GM12873 (cell line): Measurements from ENCODE around the gene PTPRM.

Experiments
- TF ChIP-seq, protein P1 (sequence below): IDR thresholded peaks from 2 replicates; pipeline ENCODE4 v1.5.1; 2012; ENCODE audit warnings: low read depth, mild to moderate bottlenecking, moderate library complexity, low read length, control low read depth; ENCODE audit not compliant: insufficient read depth; ENCODE audit errors: missing control alignments

The PTPRM gene

GRCh38 chr18:8337211-8337610, 770.1 kb downstream of the PTPRM start:
- TF ChIP-seq, protein P1, sequence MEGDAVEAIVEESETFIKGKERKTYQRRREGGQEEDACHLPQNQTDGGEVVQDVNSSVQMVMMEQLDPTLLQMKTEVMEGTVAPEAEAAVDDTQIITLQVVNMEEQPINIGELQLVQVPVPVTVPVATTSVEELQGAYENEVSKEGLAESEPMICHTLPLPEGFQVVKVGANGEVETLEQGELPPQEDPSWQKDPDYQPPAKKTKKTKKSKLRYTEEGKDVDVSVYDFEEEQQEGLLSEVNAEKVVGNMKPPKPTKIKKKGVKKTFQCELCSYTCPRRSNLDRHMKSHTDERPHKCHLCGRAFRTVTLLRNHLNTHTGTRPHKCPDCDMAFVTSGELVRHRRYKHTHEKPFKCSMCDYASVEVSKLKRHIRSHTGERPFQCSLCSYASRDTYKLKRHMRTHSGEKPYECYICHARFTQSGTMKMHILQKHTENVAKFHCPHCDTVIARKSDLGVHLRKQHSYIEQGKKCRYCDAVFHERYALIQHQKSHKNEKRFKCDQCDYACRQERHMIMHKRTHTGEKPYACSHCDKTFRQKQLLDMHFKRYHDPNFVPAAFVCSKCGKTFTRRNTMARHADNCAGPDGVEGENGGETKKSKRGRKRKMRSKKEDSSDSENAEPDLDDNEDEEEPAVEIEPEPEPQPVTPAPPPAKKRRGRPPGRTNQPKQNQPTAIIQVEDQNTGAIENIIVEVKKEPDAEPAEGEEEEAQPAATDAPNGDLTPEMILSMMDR = no peak

- TF ChIP-seq, protein P1 = no peak
These were observed 772.1 kb downstream of the PTPRM start for GRCh38 chr18:8339210-8339609.

DNA sequence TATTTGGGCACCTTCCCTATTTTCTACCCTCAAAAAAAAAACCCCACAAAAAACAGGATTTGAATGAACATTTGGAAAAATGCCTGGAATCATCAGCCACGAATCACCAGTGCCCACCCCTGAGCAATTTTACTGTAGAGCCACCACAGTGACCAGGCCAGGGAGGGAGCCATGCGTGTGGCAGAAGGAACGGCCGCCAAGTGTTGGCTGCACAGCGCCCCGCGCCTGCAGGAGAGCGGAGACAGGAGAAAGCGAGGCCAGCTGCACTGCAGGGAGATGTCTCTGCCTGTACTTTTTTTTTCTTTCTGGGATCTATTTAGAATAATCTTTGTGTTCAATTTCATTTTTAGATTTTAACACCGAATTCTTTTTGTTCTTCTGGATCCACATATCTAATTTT, 772.8 kb downstream of the PTPRM start:
- TF ChIP-seq, protein P1 = no peak

DNA sequence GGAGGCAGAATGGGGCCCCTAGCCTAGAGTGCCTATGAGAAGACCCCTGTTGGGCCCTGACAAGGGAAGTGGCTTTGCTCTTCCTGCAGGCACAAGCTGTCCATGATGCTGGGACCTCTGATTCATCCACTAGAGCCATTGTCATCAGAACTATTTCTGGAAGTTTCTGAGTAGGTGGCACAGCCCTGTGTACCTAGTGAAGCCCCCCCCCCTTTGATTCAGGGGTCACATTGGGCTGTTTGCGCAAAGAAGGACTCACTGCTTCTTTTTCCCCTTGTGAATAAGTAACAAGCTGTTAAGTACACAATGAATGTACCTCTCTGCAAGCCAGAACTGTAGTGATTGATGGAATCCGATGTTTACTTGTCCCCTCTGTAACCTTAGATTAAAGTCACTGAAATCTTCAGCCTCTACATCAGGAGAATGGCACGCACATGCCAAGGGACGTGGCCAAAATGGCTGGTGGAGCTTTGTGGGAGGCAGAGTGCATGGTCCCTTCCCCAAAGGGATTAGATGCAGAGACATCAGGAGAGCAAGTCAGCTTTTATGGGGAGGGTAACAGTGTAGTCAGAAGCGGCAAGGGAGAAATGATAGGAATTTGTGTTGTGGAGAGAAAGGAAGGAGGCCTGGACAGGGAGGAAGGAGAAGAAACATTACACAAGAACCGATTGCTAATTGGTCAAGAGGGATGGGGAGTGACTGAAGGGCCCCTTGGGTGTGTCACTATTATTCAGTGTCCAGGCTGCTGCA, 774.5 kb downstream of the PTPRM start:
- TF ChIP-seq, protein P1 = no peak

DNA sequence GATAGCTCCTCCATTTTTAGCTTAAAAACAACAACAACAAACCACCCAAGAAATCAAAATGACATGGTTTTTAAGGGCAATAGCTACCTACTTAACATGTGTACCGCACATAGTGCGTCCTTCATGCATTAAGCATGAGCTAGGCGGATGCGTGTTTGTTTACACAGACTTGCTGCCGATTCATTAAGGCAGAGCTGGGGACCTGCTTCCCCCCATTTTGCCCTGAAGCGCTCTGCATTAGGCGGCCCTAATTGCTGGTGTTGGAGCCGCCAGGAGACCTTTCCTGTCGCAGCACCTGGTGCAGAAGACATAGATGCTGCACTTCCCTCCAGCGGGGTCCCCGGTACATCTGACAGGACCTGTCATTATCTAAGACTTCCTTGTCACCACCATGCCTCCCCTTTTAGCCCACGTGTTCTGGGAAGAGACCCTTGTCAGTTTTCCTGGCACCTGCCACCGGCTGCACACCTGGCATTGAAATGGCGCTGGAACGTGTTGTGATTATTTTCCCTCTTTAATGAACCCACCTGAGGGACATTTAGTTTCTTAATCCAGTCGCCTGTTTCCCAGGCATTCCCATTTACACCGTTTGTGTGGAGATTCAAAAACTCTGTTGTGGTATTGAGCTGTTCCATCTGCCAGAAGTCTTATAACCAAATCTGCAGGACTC, 781.1 kb downstream of the PTPRM start:
- TF ChIP-seq, protein P1 = no peak

- TF ChIP-seq, protein P1 = no peak
These were observed 782.6 kb downstream of the PTPRM start for GRCh38 chr18:8349608-8350323.

GRCh38 chr18:8350628-8351027, 783.5 kb downstream of the PTPRM start:
- TF ChIP-seq, protein P1 = no peak
